HG03108 (cell line): Measurements from ENCODE around the gene RBM7.
A peak's percentile ranks its signal among the peaks of the same experiment; 100 is the strongest.

Source experiments
- ATAC-seq: cut with Tn5 transposase; IDR thresholded peaks from one replicate; pipeline ENCODE4 v1.9.1; 2021; ENCODE audit warnings: moderate library complexity; ENCODE audit not compliant: unreplicated experiment

RBM7 gene

DNA sequence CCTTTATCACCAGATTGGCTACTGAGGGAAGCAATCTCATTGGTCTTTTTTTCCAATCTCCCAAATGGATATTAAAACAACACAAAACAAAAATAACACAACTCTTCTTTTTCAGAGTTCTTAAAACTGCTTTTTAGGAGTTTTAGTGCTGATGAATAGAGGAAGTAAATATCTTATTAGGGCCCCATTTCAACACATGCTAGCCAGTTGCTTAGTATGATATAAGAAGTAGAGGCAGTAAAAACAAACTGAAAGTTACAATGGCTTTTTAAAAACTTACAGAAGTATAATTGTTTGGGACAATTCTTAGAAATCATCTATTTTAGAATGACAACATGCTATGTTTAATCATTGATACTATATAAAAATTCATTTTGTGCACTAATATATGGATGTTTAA is 3.5 kb upstream of the RBM7 start:
- no peak for ATAC-seq

DNA sequence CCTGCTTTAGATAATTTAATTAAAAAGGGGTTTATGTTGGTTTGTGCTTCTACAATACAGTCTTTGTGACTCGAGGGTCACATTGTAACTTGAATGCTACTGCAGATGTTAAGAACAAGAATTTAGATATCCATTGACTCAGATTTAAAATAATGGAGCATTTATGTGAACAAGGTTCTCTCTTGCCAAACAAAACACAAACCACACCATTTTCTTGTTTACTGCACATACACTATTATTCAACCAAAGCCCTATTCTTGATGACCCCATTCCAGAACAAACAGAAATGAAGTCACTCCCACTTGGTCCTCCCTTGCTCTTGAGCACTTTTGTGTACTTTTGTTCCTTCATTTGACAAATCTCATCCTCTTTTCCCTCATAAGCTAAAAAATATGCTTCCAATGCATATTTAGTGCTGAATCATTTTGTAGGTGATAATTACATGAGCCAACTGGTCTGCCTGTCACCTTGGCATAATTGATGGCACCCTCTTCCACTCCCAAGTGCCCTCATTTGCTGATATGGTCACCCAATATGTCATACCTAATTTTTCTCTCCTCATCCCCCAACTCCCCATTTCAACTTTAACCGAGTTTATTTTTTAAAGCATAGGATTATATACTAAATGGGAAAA is 3.0 kb upstream of the RBM7 start:
- ATAC-seq = no peak

DNA sequence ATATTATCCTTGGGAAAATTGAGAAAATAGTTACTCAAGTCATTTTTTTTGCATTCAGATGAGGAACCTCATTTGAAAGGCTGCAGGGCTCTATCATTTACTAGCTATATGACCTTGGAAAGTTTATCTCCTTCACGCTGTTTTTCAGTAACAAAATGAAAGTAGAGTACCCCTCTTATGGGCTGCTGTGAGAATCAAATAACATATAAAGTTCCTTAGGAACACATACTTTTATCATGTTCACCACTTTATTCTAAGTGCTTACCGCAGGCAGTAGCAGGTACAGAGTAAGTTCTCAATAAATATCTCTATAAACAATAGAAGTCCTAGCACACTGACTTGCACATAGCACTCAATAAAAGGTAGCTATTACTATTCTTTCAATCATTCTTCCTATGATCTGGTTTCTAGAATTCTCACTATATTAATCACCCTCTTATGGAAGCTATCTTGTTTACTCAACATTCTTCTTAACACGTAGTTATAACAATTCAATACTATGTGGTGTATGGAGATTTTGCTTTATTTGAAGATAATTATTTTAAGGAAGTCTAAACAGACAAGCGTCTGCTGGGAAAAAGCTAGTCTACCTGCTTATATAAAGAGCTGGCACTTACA is 2.1 kb upstream of the RBM7 start:
- ATAC-seq = no peak

DNA sequence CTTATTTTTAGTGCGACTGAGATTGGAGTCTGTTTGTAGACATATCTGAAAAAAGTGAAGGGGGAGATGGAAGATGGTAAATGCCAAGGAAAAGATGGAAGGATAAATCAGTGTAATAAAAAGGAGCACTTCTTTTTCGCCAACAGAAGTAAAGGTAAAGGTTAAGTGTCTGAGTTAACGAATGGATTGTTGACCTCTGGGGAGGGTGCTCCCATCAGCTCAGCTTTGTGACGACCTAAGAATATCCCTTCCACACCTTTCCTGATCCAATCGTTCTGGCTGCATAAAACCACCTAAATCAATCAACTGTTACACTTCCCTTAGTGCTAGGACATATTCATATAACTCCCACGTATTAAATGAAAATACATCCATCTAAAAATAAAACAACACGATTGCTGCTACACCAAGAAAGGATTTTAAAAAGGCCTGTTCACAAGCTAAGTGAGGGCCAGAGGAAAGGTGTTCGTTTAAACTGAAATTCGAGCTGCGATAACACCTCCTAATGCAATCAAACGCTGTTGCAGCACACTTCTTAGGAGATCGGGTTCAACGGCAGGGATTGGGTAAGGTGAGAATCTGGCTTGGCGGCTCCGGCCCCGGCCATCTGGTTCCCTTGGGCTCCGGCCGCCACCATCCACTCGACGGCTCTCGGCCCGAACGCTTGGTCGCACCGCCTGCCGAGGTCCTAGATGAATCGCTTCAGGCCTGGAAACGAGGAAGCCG is 813 bp upstream of the RBM7 start:
- no peak for ATAC-seq

DNA sequence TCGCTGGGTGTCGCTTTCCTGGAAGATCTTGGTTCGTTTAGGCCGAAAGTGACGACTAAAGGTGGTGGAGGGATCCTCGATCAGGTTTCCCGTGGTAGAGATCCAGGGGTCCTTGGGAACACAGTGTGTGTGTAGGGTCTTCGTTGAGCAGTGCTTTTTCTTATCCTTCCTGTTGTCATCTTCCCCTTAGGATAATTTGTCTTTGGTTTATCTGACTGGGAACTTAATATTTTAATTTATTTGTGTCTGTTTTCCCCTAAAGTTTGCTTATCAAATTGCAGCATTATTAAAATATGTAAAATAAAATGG is 403 bp downstream of the RBM7 start:
- ATAC-seq = no peak

DNA sequence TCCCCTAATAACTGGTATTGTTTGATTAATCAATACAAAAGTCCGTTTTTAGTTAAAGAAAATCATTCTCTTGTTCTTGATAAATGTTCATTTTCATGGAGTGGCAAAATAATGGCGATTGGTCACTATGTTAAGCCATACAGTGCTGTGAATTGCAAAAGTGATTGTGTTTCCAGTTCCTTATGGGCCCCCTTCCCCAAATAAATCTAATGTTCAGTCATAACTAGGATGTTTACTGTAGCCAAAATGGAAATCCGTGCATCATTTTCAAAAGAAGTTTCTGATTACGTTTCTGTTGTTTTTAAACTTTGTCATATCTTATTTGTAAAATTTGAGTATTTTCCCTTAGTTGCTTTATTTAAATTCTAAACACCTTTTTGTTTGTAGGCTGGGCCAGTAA is 845 bp downstream of the RBM7 start:
- no peak for ATAC-seq

DNA sequence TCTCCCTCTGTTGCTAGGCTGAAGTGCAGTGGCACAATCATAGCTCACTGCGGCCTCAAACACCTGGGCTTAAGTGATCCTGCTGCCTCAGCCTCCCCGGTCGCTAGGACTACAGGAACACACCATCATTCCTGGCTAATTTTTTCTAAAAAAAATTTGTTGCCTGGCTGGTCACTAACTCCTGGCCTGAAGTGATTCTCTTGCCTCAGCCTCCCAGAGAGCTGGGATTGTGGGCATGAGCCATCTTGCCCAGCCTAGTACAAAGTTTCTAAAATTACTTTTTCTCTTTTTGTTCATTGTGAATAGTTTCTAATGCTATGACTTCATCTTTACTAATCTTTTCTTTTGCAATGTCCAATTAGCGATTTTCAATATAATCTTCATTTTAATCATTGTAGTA is 12.5 kb downstream of the RBM7 start:
- no peak for ATAC-seq

DNA sequence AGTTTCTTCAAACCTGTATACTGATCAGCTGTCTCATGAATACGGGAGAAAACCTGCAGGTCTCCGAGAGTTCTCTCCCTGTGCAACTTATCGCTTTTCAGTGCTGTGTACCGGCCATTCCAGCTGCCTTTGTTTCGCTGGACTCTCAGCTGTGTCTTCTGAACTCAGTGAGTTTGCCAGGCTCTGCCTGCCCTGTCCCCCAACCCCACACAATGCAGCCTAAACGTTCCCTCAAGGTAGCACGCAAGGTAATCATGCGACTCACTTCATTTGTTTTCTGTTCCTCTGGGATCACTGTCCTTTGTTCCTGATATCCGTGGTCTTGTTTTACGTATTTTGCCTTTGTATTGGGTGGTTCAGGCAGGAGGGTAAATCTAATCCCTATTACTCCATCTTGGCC is 13.5 kb downstream of the RBM7 start:
- no peak for ATAC-seq

DNA sequence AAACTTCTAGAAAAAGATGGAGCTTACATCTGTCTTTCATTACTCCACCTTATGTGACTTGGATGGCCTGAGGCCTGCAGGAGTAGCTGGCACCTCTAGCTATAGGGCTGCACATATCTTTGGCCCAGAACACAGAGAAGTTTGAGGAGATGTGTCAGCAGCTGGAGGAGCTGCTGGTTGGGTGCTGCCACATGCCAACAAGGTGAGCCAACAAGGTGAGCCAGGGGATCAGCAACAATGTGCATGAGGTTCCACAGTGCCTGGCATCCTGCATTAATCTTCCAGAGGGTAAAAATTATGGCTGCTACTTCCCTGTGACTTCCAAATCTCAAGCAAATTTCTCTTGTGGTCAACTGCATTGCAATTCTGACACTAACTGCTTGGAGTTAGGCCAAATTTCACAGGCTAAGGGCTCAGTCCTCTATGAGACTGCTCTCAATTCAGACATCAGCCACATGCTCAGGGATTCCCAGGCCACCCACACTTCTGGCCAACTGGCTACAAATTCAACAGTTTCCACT is 16.0 kb downstream of the RBM7 start:
- no peak for ATAC-seq

DNA sequence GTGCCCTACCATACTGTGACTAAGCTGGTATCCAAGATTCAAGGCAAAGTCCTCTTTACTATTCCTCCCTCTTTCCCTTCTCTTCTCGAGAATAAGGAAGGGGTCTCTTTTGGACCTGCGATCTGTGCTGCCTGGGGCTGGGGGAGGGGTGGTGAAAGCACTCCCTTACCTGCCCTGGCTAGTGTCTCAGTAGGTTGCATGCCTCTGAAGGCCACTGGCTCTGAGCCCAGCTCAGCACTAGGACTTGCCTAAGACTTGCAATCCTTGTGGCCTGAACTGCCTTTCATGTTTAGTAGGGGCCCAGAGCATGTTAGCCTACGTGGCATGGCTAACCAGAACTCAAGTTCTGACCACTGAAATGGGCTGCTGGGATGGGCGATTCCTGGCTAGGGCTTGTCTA is 25.8 kb downstream of the RBM7 start:
- ATAC-seq = no peak

DNA sequence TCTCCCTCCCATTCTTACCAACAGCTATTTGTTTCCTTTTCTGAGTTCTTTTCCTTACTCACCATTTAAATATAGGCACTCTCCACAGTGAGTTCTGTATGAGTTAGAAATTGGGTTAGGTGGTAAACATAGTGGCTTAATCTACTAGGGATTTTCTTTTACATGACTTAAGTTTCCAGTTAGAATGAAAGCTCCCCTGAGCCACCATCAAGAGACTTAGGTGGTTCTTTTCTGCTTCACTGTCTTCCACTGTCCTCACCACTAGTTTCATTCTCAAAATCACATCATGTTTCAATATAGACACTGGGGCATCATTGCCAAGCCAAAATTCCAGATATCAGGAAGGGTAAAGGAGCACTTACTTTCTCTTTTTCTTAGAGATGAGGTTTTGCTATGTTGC is 29.8 kb downstream of the RBM7 start:
- ATAC-seq = no peak

DNA sequence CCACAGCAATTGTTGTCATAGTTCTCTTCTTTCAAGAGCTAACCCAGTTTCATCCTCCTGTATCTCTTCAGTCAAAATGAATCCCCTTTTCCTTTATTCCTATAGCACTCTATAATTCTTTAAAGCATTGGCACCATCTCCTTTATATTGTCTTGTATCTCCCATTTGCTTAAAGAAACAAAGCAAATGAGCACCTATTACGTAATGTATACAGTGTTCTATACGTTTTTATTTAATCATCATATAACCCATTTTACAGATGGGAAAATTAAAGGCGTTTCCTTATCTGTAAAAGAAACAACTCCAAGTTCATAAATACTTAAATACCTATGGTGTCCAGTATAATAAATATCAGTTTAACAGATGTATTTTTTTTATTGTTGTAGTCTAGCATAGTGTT is 32.4 kb downstream of the RBM7 start:
- no peak for ATAC-seq

DNA sequence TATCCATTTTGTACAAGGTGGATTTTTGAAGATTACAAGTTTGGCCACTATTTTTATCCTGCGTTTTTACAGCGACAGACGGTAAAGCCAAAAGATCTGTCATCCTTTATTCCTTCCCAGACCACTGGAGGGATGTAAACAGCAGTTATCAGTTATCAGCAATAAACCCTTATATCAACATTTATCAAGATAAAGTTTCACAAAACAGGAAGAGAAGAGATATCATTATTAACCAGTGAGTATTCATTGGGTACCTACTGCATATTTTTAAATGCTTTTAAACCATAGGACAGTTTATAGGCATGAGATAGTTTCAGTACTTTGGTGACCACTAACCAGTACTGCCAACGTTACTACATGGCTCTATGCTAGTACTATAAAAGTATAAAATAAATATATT is 32.9 kb downstream of the RBM7 start:
- no peak for ATAC-seq

DNA sequence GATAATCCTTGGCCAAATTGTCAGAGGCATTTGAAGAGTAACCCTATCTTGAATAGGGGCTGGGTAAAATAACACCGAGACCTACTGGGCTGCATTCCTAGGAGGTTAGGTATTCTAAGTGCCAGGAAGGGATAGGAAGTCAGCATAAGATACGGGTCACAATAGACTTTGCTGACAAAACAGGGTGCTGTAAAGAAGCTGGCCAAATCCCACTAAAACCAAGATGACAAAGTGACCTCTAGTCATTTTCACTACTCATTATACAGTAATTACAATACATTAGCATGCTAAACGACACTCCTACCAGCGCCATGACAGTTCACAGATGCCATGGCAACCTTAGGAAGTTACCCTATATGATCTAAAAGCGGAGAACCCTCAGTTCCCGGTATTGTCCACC is 37.8 kb downstream of the RBM7 start:
- ATAC-seq = no peak

DNA sequence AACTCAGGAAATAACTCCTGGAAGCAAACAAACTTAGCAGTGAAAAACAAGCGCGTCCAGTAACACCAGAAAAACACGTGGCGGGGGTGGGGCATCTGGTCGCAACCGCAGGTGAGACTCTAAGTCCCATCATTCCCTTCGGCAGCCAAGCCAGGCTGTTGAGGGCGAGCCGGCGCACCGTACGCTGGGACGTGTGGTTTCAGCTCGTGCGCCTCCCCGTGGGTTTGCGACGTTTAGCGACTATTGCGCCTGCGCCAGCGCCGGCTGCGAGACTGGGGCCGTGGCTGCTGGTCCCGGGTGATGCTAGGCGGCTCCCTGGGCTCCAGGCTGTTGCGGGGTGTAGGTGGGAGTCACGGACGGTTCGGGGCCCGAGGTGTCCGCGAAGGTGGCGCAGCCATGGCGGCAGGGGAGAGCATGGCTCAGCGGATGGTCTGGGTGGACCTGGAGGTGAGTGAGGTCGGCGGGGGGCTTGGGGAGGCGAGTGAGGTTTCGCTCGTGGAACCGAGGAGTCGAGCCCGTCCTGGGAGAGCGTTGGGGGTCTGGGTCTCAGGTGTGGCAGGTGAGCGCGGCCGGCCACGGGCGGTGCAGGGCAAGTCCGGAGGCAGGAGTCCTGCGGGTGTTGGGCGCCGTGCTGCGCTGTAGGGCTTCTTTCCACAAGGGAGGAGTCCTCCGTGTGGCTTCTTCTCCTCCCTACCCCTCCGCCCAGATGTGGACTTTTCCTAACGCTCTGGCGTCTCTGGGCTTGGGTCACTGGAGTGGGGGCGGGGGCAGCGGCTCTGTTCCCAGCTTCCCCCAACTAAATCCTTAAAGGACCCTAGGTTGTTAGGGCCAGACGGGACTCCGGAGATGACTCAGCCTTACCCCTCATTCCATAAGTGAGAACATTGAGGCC is 39.0 kb downstream of the RBM7 start, which contains the start of gene REXO2:
TSS of gene REXO2 (plus strand) at position 239 of the 892 bp plus-strand sequence. CDS start at position 301, 62 bp downstream.
- peak; percentile 99 for ATAC-seq

DNA sequence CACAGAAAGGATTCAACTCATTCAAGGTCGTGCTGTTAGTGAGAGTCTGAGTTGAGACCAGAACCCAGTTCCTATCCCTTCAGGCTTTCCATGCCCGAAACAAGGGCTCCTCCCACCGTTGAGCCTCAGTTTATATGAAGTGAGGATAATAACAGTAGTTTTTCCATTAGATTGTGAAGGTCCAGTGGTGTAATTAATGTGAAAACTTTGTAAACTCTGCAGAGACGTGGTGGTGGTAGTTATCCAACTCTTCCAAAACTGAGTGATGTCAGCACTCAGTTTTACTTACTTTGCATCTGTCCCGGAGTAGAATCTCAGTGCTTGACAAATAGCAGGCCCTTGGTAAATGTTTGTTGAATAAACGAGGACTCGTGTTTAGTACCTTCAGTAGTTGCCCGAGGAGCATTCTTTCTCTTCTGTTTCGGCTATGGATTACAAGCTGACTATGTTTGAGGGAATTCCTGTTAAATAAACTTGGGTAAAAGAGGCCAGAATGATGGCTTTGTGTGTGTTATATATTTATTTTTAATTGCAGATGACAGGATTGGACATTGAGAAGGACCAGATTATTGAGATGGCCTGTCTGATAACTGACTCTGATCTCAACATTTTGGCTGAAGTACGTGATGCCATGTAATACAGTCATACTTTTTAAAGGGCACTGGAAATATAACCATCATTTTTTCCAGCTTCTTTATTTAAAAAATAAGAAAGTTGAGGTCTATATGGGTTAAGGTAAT is 39.8 kb downstream of the RBM7 start:
- ATAC-seq = no peak

DNA sequence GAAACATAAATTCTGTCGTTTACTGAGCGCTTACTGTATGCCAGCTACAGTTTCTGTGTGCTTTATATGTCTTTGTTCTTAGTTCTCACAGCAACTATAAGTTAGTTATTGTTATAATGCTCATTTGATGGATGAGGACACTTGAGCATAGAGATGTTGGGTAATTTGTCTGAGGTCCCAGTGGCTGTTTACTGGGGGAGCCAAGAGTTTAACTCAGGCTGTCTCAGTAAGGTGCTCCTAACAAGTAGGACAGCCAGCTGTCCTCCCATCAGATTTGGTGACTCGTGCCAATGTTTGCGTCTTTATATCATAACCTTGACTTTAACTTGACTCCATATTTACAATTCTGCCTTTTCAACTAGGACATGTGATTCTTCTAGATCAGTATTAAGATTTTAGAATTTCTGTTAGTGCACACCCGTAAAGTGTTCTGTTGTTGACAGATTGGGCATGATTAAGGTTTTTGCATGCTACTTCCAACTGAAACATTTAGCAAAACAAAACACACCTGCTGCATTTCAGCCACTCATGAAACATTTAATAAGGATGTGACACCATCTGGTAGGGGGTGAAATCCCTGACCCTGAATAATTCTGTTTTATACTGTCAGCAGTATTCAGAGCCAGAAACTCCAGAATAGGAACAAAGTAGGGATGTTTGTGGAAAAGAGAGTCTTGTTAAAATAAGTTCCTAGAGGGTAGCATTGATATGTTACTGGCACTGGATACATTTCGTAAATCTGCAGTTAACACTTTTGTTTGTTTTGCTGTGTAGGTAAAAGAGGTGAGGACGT is 40.7 kb downstream of the RBM7 start:
- no peak for ATAC-seq

DNA sequence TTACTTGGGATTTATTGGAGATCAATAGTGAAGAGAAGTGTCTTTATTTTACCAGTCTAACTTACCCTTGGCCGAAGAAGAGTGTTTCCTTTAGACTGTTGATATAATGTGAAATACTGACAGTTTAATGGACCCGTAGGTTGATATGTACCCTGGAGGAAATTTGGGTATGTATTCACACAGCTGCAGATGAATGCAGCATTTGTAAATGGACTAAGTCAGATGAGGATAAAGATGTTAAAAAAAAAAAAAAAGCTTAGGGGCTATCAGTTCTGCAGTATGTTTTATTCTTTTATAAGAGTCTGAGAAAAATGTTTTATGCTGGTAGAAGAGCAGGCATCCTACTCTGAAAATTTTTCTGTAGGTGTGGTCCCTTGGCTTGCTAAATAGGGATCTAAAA is 41.5 kb downstream of the RBM7 start:
- no peak for ATAC-seq

DNA sequence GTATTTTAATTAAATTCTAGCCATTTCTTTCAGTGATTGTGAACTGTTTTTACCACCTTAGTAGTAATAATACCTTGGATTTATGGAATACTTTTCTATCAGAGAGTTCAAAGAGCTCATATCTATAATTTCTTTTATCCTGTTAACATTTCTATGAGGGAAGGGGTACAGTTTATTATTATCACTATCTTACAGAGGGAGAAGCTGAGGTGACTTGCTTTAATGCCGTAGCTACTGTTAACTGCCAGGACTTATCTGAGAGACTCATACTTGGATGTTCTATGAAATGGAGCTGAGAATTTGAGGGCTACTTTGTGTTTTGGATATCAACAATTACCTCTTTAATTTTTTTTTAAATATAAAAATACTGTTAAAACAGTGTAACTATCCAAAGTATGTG is 42.1 kb downstream of the RBM7 start:
- ATAC-seq = no peak

DNA sequence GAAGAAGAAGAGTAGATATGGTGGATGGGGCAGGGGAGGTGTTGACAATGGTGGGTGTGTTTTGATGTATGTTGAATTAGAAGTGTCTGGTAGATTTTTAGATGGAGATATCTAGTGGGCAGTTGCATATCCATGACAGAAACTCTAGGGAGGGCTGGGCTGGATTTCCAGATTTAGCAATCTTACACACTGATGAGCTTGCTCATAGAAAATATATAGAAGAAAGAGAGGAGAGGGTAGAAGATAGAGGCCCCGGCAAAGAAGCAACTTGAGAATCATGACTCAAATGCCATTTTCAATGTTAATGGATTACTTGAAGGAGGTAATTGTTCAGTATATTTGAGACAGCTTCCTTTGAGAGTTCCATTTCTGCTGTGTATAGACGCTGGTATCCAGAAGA is 47.0 kb downstream of the RBM7 start:
- ATAC-seq = no peak
